Smooth muscle cell (in vitro differentiated cells): ENCODE data around the gene DNAH9. TPM values are rescaled to one million over a fixed set of nuclear protein-coding genes. Genes with fewer than 3 reads are reported as not detected.

ENCODE experiments used
- DNase-seq: peaks from one replicate; lab custom pipeline; 2025; ENCODE audit not compliant: unreplicated experiment; lab: John Stamatoyannopoulos, UW
- H2AFZ ChIP-seq: fragments of 200-600 bp; sonication (generic); 2 replicates; pipeline ENCODE4 v1.6.0; 2016; ENCODE audit warnings: antibody characterized with exemption, low read depth, mild to moderate bottlenecking
- H3F3A ChIP-seq: fragments of 200-600 bp; sonication (generic); 2 replicates; pipeline ENCODE4 v1.6.0; 2017; ENCODE audit warnings: antibody characterized with exemption, low read depth
- H3K27ac ChIP-seq: fragments of 200-600 bp; sonication (generic); 2 replicates; pipeline ENCODE4 v1.5.1; 2016; ENCODE audit warnings: low read depth, mild to moderate bottlenecking
- H3K27me3 ChIP-seq: fragments of 200-600 bp; sonication (generic); 2 replicates; pipeline ENCODE4 v1.6.1; 2016; ENCODE audit warnings: low read depth, mild to moderate bottlenecking
- H3K36me3 ChIP-seq: fragments of 200-600 bp; sonication (generic); 2 replicates; pipeline ENCODE4 v1.5.1; 2016; ENCODE audit warnings: low read depth
- H3K4me1 ChIP-seq: fragments of 200-600 bp; sonication (generic); 2 replicates; pipeline ENCODE4 v1.5.1; 2016; ENCODE audit warnings: low read depth
- H3K4me2 ChIP-seq: fragments of 200-600 bp; sonication (generic); 2 replicates; pipeline ENCODE4 v1.6.0; 2016; ENCODE audit warnings: mild to moderate bottlenecking
- H3K4me3 ChIP-seq: fragments of 200-600 bp; sonication (generic); 2 replicates; pipeline ENCODE4 v1.5.1; 2016; ENCODE audit warnings: mild to moderate bottlenecking
- H3K79me2 ChIP-seq: fragments of 200-600 bp; sonication (generic); 2 replicates; pipeline ENCODE4 v1.6.0; 2016; ENCODE audit warnings: low read depth, mild to moderate bottlenecking
- H3K9ac ChIP-seq: fragments of 200-600 bp; sonication (generic); 2 replicates; pipeline ENCODE4 v1.6.0; 2016; ENCODE audit warnings: low read depth
- H3K9me3 ChIP-seq: fragments of 200-600 bp; sonication (generic); replicated peaks from 2 replicates; pipeline ENCODE4 v1.5.1; 2016; ENCODE audit warnings: low read depth
- H4K20me1 ChIP-seq: fragments of 200-600 bp; sonication (generic); 2 replicates; pipeline ENCODE4 v1.6.0; 2016; ENCODE audit warnings: low read depth
- whole genome bisulfite sequencing: methylation state at CpG from one replicate; pipeline ENCODE4 v1.1.7; 2016; ENCODE audit warnings: low lambda C conversion rate; 5-methylcytosine and 5-hydroxymethylcytosine counted together
- polyA plus RNA-seq: library from polyadenylated mRNA; unstranded; fragments of >200 nt; fragmentation: Nextera tagmentation; extraction: Ambion mirVana; gene quantifications from 2 replicates; pipeline ENCODE4 v1.2.1, GENCODE V29; 2016
- total RNA-seq: library from RNA; depleted of rRNA; stranded (reverse); fragments of >200 nt; gene quantifications from 2 replicates; pipeline ENCODE4 v1.2.3, GENCODE V29; 2014
- TF ChIP-seq, protein P1 (sequence below): fragments of 200-600 bp; sonication (generic); IDR thresholded peaks from 2 replicates; pipeline ENCODE4 v1.5.1; 2017; ENCODE audit warnings: borderline replicate concordance, mild to moderate bottlenecking, antibody characterized with exemption; ENCODE audit not compliant: insufficient read depth, poor library complexity, severe bottlenecking

DNAH9 gene
- total and polyA plus RNA-seq, 2 experiments from 2014 or later, result 0.30 to 0.49 TPM

DNA sequence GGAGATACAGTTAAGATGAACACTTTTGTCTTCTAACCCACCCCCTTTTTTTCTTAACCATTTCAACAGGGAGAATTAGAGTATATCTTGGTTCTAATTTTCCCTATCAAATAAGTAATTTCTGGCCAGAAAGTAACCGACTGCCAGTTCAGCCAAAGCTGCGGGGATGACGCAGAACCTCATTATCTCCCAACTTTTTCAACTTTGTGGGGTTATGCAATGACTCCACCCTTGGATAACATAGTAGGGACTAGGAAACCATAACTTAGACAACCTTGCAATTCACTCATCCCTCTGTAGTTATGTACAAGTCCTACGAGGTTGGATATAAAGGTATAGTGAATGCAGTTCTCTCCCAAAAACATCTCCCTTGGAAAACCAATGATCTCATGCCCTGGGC is 215.0 kb downstream of the DNAH9 start:
- Histone ChIP-seq H3F3A (no peaks in the 10 kb centered on the region), H3K36me3 (no peaks in the 10 kb centered on the region), H3K4me1 (no peaks in the 10 kb centered on the region), H3K27me3 (no peaks in the 10 kb centered on the region), H4K20me1 (no peaks in the 10 kb centered on the region), H3K4me3 (no peak overlapping the region), H3K9ac (no peak overlapping the region), H2AFZ (no peak overlapping the region), H3K9me3 (no peaks in the 10 kb centered on the region), H3K27ac (no peak overlapping the region), H3K4me2 (no peak overlapping the region), H3K79me2 (no peaks in the 10 kb centered on the region)
- DNase-seq, result no peak
- WGBS, result 96% methylated on average over 4 of the region's 4 CpGs
- TF ChIP-seq, protein P1, sequence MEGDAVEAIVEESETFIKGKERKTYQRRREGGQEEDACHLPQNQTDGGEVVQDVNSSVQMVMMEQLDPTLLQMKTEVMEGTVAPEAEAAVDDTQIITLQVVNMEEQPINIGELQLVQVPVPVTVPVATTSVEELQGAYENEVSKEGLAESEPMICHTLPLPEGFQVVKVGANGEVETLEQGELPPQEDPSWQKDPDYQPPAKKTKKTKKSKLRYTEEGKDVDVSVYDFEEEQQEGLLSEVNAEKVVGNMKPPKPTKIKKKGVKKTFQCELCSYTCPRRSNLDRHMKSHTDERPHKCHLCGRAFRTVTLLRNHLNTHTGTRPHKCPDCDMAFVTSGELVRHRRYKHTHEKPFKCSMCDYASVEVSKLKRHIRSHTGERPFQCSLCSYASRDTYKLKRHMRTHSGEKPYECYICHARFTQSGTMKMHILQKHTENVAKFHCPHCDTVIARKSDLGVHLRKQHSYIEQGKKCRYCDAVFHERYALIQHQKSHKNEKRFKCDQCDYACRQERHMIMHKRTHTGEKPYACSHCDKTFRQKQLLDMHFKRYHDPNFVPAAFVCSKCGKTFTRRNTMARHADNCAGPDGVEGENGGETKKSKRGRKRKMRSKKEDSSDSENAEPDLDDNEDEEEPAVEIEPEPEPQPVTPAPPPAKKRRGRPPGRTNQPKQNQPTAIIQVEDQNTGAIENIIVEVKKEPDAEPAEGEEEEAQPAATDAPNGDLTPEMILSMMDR, result no peak

DNA sequence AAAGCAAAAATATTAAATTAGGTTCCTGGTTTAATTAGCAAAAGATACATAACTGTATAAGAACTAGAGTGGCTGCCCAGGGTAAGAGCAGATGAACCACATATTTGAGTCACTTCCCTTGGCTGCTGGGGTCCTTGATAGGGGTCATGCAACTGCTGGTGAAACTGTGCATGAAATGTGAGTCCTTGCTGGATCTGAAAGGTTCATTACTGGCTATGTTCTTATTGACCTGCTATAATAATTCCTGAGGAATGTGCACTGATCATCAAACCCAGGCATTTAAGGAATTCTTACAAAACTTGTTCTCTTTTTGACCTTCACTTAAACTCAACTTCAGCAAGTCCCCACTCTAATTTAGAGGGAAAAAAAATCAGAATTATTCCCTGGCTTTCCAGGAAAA is 215.6 kb downstream of the DNAH9 start:
- no peaks in the 10 kb centered on the region for H3K27me3 ChIP-seq

DNA sequence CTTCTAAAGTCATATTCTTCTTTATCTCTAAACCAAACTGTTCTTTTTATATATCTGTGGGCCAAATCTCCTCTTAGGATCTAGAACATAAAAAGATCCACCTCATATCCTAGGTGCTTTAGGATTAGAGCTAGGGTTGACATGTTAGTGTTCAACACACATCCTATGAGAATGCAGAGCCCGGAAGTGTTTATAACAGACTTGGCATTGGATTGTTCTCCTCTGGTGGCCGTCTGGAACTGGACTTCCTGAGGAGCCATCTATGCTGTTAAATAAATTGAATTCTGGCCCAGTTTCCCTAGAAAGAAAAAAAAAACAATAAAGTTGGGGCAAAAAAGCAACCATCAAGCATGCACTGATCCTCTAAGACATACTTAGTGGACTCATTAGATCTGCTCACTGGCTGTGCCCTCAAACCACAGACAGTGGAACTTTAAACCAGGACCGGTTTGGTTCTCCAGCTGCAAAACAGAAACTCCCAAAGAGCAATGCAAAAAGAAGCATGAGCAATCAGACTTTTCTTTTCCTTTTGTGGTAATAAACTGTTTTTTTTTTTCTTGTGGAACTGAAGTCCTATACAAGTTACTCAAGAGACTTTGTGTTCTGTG is 216.5 kb downstream of the DNAH9 start:
- no peak overlapping the region for H3K27ac ChIP-seq
- TF ChIP-seq, protein P1, result no peak
- H3K4me2 ChIP-seq, result no peak overlapping the region
- H3K79me2 ChIP-seq, result no peaks in the 10 kb centered on the region
- H3F3A ChIP-seq, result no peaks in the 10 kb centered on the region
- H3K36me3 ChIP-seq, result no peaks in the 10 kb centered on the region
- no peak overlapping the region for H3K9ac ChIP-seq
- H3K9me3 ChIP-seq, result no peaks in the 10 kb centered on the region
- whole genome bisulfite sequencing, result 76% methylated on average over 3 of the region's 3 CpGs
- H4K20me1 ChIP-seq, result no peaks in the 10 kb centered on the region
- H3K4me1 ChIP-seq, result no peaks in the 10 kb centered on the region
- no peak overlapping the region for H3K4me3 ChIP-seq
- DNase-seq, result no peak
- H3K27me3 ChIP-seq, result no peaks in the 10 kb centered on the region
- no peak overlapping the region for H2AFZ ChIP-seq

More for the DNA sequence above, 215.6 kb downstream of the DNAH9 start:
- H3K27ac ChIP-seq, result no peak overlapping the region
- H4K20me1 ChIP-seq, result no peaks in the 10 kb centered on the region
- no peak overlapping the region for H3K4me2 ChIP-seq
- no peak overlapping the region for H2AFZ ChIP-seq
- no peaks in the 10 kb centered on the region for H3K4me1 ChIP-seq
- H3K4me3 ChIP-seq, result no peak overlapping the region
- H3K36me3 ChIP-seq, result no peaks in the 10 kb centered on the region
- no peak overlapping the region for H3K9ac ChIP-seq
- H3F3A ChIP-seq, result no peaks in the 10 kb centered on the region
- H3K79me2 ChIP-seq, result no peaks in the 10 kb centered on the region
- H3K9me3 ChIP-seq, result no peaks in the 10 kb centered on the region
- DNase-seq, result no peak
- TF ChIP-seq, protein P1, result no peak

DNA sequence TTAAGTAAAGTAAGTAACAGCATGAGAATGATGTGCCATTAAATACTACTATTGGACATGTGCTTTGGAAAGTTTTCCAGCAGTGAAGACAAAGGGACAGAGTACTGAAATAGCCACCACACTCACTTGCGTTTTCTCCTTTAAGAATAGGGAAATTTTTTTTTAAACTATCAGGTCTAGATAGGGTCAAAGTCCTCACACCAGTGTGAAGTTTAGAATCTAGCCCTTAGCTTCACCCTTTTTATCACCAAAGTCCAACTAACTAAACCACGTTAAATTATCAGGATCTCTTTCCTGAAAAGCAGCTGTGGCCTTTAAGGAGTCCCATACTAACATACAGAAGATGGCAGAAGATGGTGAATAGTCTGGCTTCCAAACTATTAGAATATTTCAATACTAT is 218.1 kb downstream of the DNAH9 start:
- TF ChIP-seq, protein P1, result no peak
- H3K27ac ChIP-seq, result no peak overlapping the region
- 88% methylated on average over 2 of the region's 2 CpGs for WGBS

More for the DNA sequence above, 218.1 kb downstream of the DNAH9 start:
- DNase-seq, result no peak
- Histone ChIP-seq H3K9ac (no peak overlapping the region), H3F3A (no peaks in the 10 kb centered on the region), H3K4me2 (no peak overlapping the region), H3K27me3 (no peaks in the 10 kb centered on the region), H4K20me1 (no peaks in the 10 kb centered on the region), H3K36me3 (no peaks in the 10 kb centered on the region), H3K4me3 (no peak overlapping the region), H2AFZ (no peak overlapping the region), H3K9me3 (no peaks in the 10 kb centered on the region), H3K79me2 (no peaks in the 10 kb centered on the region), H3K4me1 (no peaks in the 10 kb centered on the region)
